Activated T-helper 1 cell treated with anti-CD3 and anti-CD28 coated beads, Interleukin-2, amount 50 U/mL, for 16 hours (primary cell): ENCODE data around the gene VAC14.
A peak's percentile ranks its signal among the peaks of the same experiment; 100 is the strongest.
"Not testable (repeated sequence)": the region's sequence is repeated elsewhere in the genome, so short reads cannot be mapped to it uniquely, and the experiment has no call there.

Experiments
- DNase-seq, 2 donors: peaks; one replicate each; pipeline ENCODE4 v3.0.0-alpha.2; 2020; ENCODE audit warnings: low read depth in 1 of 2, low spot score in 1 of 2

Gene VAC14

GRCh38 chr16:70744366-70744765 lies 56.6 kb downstream of the VAC14 start:
- no peak for DNase-seq

- DNase-seq, result no peak
Observed at GRCh38 chr16:70743791-70744190, 57.2 kb downstream of the VAC14 start.

- DNase-seq, result not testable (repeated sequence)
Observed at GRCh38 chr16:70742967-70743366, 58.0 kb downstream of the VAC14 start.

- no peak for DNase-seq
Observed at GRCh38 chr16:70741783-70742125, 59.2 kb downstream of the VAC14 start.

GRCh38 chr16:70740914-70741782 lies 59.8 kb downstream of the VAC14 start:
- no peak for DNase-seq

- no peak for DNase-seq
Observed at GRCh38 chr16:70740174-70740913, 60.6 kb downstream of the VAC14 start.

- no peak for DNase-seq
Observed at GRCh38 chr16:70739389-70739788, 61.6 kb downstream of the VAC14 start.

GRCh38 chr16:70738083-70738977 lies 62.6 kb downstream of the VAC14 start:
- DNase-seq, result no peak

GRCh38 chr16:70737377-70738082 lies 63.4 kb downstream of the VAC14 start:
- DNase-seq, result peak; percentile 14 to 30

GRCh38 chr16:70736465-70737376 lies 64.2 kb downstream of the VAC14 start:
- no peak for DNase-seq

GRCh38 chr16:70735141-70735979 lies 65.6 kb downstream of the VAC14 start:
- no peak for DNase-seq

- DNase-seq, result no peak
Observed at GRCh38 chr16:70734522-70735095, 66.3 kb downstream of the VAC14 start.

- no peak for DNase-seq
Observed at GRCh38 chr16:70730944-70731343, 70.0 kb downstream of the VAC14 start.

- DNase-seq, result no peak
Observed at GRCh38 chr16:70730031-70730430, 70.9 kb downstream of the VAC14 start.

GRCh38 chr16:70729292-70729691 lies 71.7 kb downstream of the VAC14 start:
- no peak for DNase-seq

- DNase-seq, result no peak
Observed at GRCh38 chr16:70728150-70728549, 72.8 kb downstream of the VAC14 start.

- no peak for DNase-seq
Observed at GRCh38 chr16:70726892-70727361, 74.0 kb downstream of the VAC14 start.
